Left cardiac atrium (tissue), 2 donors: Measurements from ENCODE around the gene VSTM4. TPM values are rescaled to one million over a fixed set of nuclear protein-coding genes. Genes with fewer than 3 reads are reported as not detected.

ENCODE experiments used
- microRNA-seq, 2 donors: library from miRNA; unstranded; fragments of <30 nt; microRNA quantifications; one replicate each; pipeline ENCODE4 v1.2.0, GENCODE V29; 2020
- total RNA-seq, 2 donors: library from RNA; stranded (reverse); fragmentation: NEBNext Ultra II Directional; extraction: Animal tissue kit (Norgen Biotek cat#: 25700); gene quantifications; one replicate each; pipeline ENCODE4 v1.2.1, GENCODE V29; 2021
- donor health status: DM: no; HTN: yes; CAD: no; lungs with severe emphysema.
- donor health status: DM: yes; HTN: yes; CAD: no.

VSTM4 gene
- total RNA-seq, 2 donors from 2014 or later, result 17.2 to 21.0 TPM

Small RNA genes within 50 kb of the gene (microRNA-seq; reads per million reads assigned to microRNA genes)
- gene MIR4294, result 0 reads per million in 2 donors

Other genes with a start within 250 kb of the VSTM4 start
- gene LRRC18, start 175.7 kb downstream of the VSTM4 start, total RNA-seq, result not detected
- not detected for gene FAM170B, start 18.5 kb upstream of the VSTM4 start, total RNA-seq
- 10 to 100 TPM; 14.6 to 29.5 TPM for gene TMEM273, start 72.9 kb upstream of the VSTM4 start, total RNA-seq
- gene C10orf71, start 183.6 kb upstream of the VSTM4 start, total RNA-seq, result 10 to 100 TPM; 34.7 to 54.1 TPM